GM23248 (cell line): ENCODE measurements around the gene AFDN.

Source experiments
- EZH2 ChIP-seq: fragments of 200-600 bp; sonication (generic); IDR thresholded peaks from 2 replicates; pipeline ENCODE4 v1.6.1; 2018; ENCODE audit warnings: antibody characterized with exemption, mild to moderate bottlenecking; ENCODE audit not compliant: insufficient read depth, poor library complexity, severe bottlenecking
- EZH2phosphoT487 ChIP-seq: fragments of 200-600 bp; sonication (generic); IDR thresholded peaks from 2 replicates; pipeline ENCODE4 v1.6.1; 2018; ENCODE audit warnings: antibody characterized with exemption, moderate library complexity, mild to moderate bottlenecking, low read depth; ENCODE audit not compliant: insufficient read depth

DNA sequence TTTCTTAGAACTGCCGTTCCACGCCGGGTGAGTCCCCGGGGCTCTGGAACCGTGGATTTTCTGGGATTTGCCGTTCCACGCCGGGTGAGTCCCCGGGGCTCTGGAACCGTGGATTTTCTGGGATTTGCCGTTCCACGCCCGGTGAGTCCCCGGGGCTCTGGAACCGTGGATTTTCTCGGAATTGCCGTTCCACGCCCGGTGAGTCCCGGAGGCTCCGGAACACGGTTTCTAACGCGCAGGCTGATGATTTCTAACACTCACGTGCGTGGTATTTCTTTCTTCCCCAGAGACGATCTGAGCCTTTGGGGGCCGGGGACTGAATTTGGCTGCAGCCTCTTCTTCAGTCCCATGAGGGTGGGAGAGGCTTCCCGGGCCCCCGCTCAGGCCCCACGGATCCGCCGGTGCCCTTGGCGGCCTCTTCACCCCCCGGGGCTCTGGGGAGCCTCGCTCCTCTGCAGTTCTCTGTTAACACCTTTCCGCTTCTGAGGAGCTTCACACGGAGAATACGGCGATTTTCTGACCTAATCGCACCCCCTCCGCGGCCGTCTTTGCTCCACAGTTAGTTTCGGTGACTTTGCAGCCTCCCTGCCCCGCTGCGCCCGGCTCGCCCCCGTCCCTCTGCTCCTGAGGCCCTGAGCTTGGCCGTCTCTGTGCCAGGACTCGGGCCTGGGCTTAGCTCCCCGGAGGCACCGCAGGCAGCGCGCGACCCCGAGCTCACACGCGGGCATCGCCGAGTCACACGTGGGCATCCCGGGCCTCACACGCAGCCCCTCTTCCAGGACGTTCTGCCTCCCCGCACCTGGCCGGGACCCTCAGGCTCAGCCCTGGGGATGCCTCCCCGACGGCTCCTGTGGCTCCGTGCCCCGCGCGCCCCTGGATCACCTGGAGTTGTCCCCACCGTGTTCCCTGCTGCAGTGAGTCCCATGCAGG is 163.6 kb downstream of the AFDN start:
- TF ChIP-seq EZH2phosphoT487 (no peak), EZH2 (no peak)
